GM12878 (cell line): ENCODE measurements around the gene TMEM212. TPM values are rescaled to one million over a fixed set of nuclear protein-coding genes. Genes with fewer than 3 reads are reported as not detected.

ENCODE experiments used
- ATAC-seq: fragments of 200-7000 bp; cut with Tn5 transposase; 3 replicates; pipeline ENCODE4 v1.9.1; 2020; ENCODE audit warnings: mild to moderate bottlenecking, moderate library complexity
- BruUV-seq: library from RNA; stranded (reverse); fragments of 400-500 nt; replicated peaks from 2 replicates; lab custom pipeline; 2021; lab: Mats Ljungman, UMichigan
- CTCF ChIA-PET: fragments of 300-600 bp; sonication (Branson Sonifier 250); formaldehyde crosslinking; extraction: SDS; loops from one replicate; lab custom pipeline; 2021; ENCODE audit warnings: inconsistent platforms; lab: Yijun Ruan, JAX
- POLR2A ChIA-PET: fragments of 350-600 bp; formaldehyde crosslinking; extraction: SDS; loops from one replicate; lab custom pipeline; 2021; ENCODE audit warnings: inconsistent platforms; lab: Charles Lee
- RAD21 ChIA-PET: fragments of 300-600 bp; sonication (Branson Sonifier 250); formaldehyde crosslinking; loops from one replicate; lab custom pipeline; 2023; ENCODE audit warnings: antibody characterized with exemption; ENCODE audit not compliant: unreplicated experiment; lab: Charles Lee
- SMC1A ChIA-PET: fragments of 300-600 bp; sonication (Branson Sonifier 250); formaldehyde crosslinking; loops from one replicate; lab custom pipeline; 2023; ENCODE audit not compliant: unreplicated experiment, uncharacterized antibody; lab: Charles Lee
- DNase-seq: peaks from one replicate; pipeline ENCODE4 v3.0.0-alpha.2; 2011; ENCODE audit warnings: low read depth, low spot score
- FAIRE-seq: peaks from 3 replicates; lab custom pipeline; 2011; peaks lifted over from hg19 to GRCh38; lab: Jason Lieb, UNC
- H2AFZ ChIP-seq: 2 replicates; pipeline ENCODE4 v1.6.0; 2011; ENCODE audit warnings: low read depth, low read length, control low read depth; ENCODE audit not compliant: control insufficient read depth
- H3K27ac ChIP-seq: 2 replicates; pipeline ENCODE4 v1.5.1; 2011; ENCODE audit warnings: control low read depth; ENCODE audit not compliant: control insufficient read depth, insufficient read depth
- H3K27me3 ChIP-seq, 2 experiments: replicated peaks in 1 of 2; 2 replicates each; pipeline versions ENCODE4 v1.6.0 to v1.6.1; 2011; ENCODE audit warnings: low read length in 1 of 2; ENCODE audit not compliant: control insufficient read depth in 2 of 2, insufficient read depth in 2 of 2
- H3K36me3 ChIP-seq, 2 experiments: 2 replicates each; pipeline ENCODE4 v1.5.1; 2011; ENCODE audit warnings: low read length in 1 of 2; ENCODE audit not compliant: control insufficient read depth in 2 of 2, insufficient read depth in 2 of 2
- H3K4me1 ChIP-seq: 2 replicates; pipeline ENCODE4 v1.6.1; 2011; ENCODE audit warnings: mild to moderate bottlenecking, low read length, moderate library complexity, mixed read lengths; ENCODE audit not compliant: control insufficient read depth, insufficient read depth
- H3K4me2 ChIP-seq: 2 replicates; pipeline ENCODE4 v1.6.0; 2011; ENCODE audit warnings: control low read depth; ENCODE audit not compliant: control insufficient read depth, insufficient read depth
- H3K4me3 ChIP-seq: fragments of 200-600 bp; sonication (generic); 2 replicates; pipeline ENCODE4 v1.5.1; 2016
- H3K79me2 ChIP-seq: 2 replicates; pipeline ENCODE4 v1.6.0; 2011; ENCODE audit warnings: low read length; ENCODE audit not compliant: control insufficient read depth, insufficient read depth
- H3K9ac ChIP-seq: 2 replicates; pipeline ENCODE4 v1.8.0; 2011; ENCODE audit warnings: low read length, control low read depth, mixed read lengths; ENCODE audit not compliant: control insufficient read depth, insufficient read depth
- H3K9me3 ChIP-seq: replicated peaks from 3 replicates; pipeline ENCODE4 v1.5.1; 2011; ENCODE audit warnings: mild to moderate bottlenecking, low read length; ENCODE audit not compliant: control insufficient read depth, insufficient read depth
- H4K20me1 ChIP-seq: 2 replicates; pipeline ENCODE4 v1.6.0; 2011; ENCODE audit not compliant: control insufficient read depth, insufficient read depth
- BHLHE40 ChIP-seq, 2 experiments: fragments of 450-650 bp in 1 of 2; IDR thresholded peaks; 2 replicates each; pipeline ENCODE4 v1.6.1; 2011 to 2017; ENCODE audit warnings: low read depth in 2 of 2, borderline replicate concordance in 1 of 2, improper control_type of control experiment in 1 of 2, low read length in 1 of 2, mild to moderate bottlenecking in 1 of 2
- CBX5 ChIP-seq: sonication (generic); IDR thresholded peaks from 2 replicates; pipeline ENCODE4 v1.6.1; 2016; ENCODE audit warnings: low read depth, moderate library complexity, mild to moderate bottlenecking, inconsistent platforms
- CHD2 ChIP-seq: IDR thresholded peaks from 2 replicates; pipeline ENCODE4 v1.6.1; 2011; ENCODE audit warnings: low read depth, low read length, improper control_type of control experiment, borderline replicate concordance
- GATAD2B ChIP-seq: fragments of 450-650 bp; conservative IDR thresholded peaks from 2 replicates; pipeline ENCODE4 v1.6.1; 2017; ENCODE audit warnings: low read depth, mild to moderate bottlenecking, moderate library complexity
- KAT2A ChIP-seq: conservative IDR thresholded peaks from 2 replicates; pipeline ENCODE4 v1.6.1; 2011; ENCODE audit warnings: low read depth, low read length; ENCODE audit not compliant: control insufficient read depth
- KLF5 ChIP-seq: fragments of 450-650 bp; IDR thresholded peaks from 2 replicates; pipeline ENCODE4 v1.6.1; 2014; ENCODE audit warnings: mild to moderate bottlenecking; ENCODE audit not compliant: partially characterized antibody
- NFYB ChIP-seq: IDR thresholded peaks from 2 replicates; pipeline ENCODE4 v1.6.1; 2011; ENCODE audit warnings: low read depth, mild to moderate bottlenecking, low read length, improper control_type of control experiment, moderate library complexity; ENCODE audit not compliant: insufficient read depth
- STAT1 ChIP-seq: fragments of 450-650 bp; conservative IDR thresholded peaks from 2 replicates; pipeline ENCODE4 v1.6.1; 2014; ENCODE audit warnings: antibody characterized with exemption, mild to moderate bottlenecking
- ZBED1 ChIP-seq: IDR thresholded peaks from 2 replicates; pipeline ENCODE4 v1.6.1; 2016; ENCODE audit warnings: borderline replicate concordance
- WGBS: methylation state at CpG from one replicate; pipeline ENCODE4 v1.1.6; 2016; ENCODE audit warnings: low lambda C conversion rate; ENCODE audit not compliant: insufficient replicate concordance, insufficient coverage; ENCODE audit errors: missing lambda C conversion rate; 5-methylcytosine and 5-hydroxymethylcytosine counted together
- in situ Hi-C: fragments of 300-500 bp; cut with MboI; formaldehyde crosslinking; loops from 9 replicates; pipeline ENCODE4 v1.14.3; 2018; ENCODE audit warnings: mixed read lengths
- intact Hi-C: fragments of 100-400 bp; cut with micrococcal nuclease; formaldehyde crosslinking; loops from one replicate; pipeline ENCODE4 v1.14.2; 2022; ENCODE audit not compliant: unreplicated experiment
- polyA plus RNA-seq, 11 experiments: library from polyadenylated mRNA; depleted of rRNA in 4 of 11; unstranded in 6 of 11; stranded (reverse) in 5 of 11; fragments of >200 nt; fragmentation: Nextera tagmentation in 4 of 11; fragmentation: Illumina TruSeq in 1 of 11; extraction: Ambion mirVana in 4 of 11; extraction: Trizol in 1 of 11; gene quantifications; 1 replicate in 1 of 11; 2 replicates in 10 of 11; pipeline versions ENCODE4 v1.2.1 to v1.2.3, GENCODE V29; 2011 to 2016; ENCODE audit warnings: inconsistent platforms in 2 of 11, missing spikeins in 2 of 11, low read depth in 1 of 11
- total RNA-seq, 4 experiments: library from RNA; depleted of rRNA in 3 of 4; stranded (reverse); fragments of >200 nt in 3 of 4; fragmentation: Illumina TruSeq in 1 of 4; extraction: Trizol in 1 of 4; gene quantifications; 2 replicates each; pipeline versions ENCODE4 v1.2.1 to v1.2.3, GENCODE V29; 2013 to 2021
- TF ChIP-seq, protein P1 (sequence below): fragments of 450-650 bp; IDR thresholded peaks from 2 replicates; pipeline ENCODE4 v1.6.1; 2017; ENCODE audit warnings: mild to moderate bottlenecking, low read depth, inconsistent platforms; ENCODE audit not compliant: poor library complexity, severe bottlenecking
- TF ChIP-seq, protein P2 (sequence below): IDR thresholded peaks from 2 replicates; pipeline ENCODE4 v1.6.1; 2012; ENCODE audit warnings: low read depth, low read length, improper control_type of control experiment

TMEM212 gene
- total and polyA plus RNA-seq, 10 of the 15 experiments (the other 5 are each of a cell fraction or from before 2014, with no cell fraction given) = not detected

GRCh38 chr3:171879472-171879871 lies 36.3 kb downstream of the TMEM212 start:
- no peaks in the 10 kb centered on the region for H3K4me1 ChIP-seq
- H3K4me3 ChIP-seq = no peak overlapping the region
- no peak for DNase-seq
- RAD21 ChIA-PET = no interaction called here
- no peak overlapping the region for H3K27ac ChIP-seq
- POLR2A ChIA-PET = no interaction called here
- no peak for FAIRE-seq
- in situ Hi-C loops (no loop called here), intact Hi-C loops (no loop called here)
- H2AFZ ChIP-seq = no peak overlapping the region
- peaks cover 0 to 6% of the 10 kb centered on the region in 2 experiments; a peak in 1 of 4 replicates for H3K27me3 ChIP-seq
- no peaks in the 10 kb centered on the region for H3K36me3 ChIP-seq
- ATAC-seq = no peak
- no peak overlapping the region for H3K9ac ChIP-seq
- H3K79me2 ChIP-seq = no peaks in the 10 kb centered on the region
- no TSS peak for BruUV-seq
- TF ChIP-seq CBX5 = no peak
- no peak for TF ChIP-seq STAT1
- TF ChIP-seq CHD2 = no peak
- CTCF ChIA-PET = no interaction called here
- SMC1A ChIA-PET = interaction anchor here (1.6 kb wide), 1 partner anchor 39 kb away, joined by 3 read pairs; no protein-coding TSS in a partner anchor
- no peak overlapping the region for H3K4me2 ChIP-seq
- H4K20me1 ChIP-seq = no peaks in the 10 kb centered on the region
- no peaks in the 10 kb centered on the region for H3K9me3 ChIP-seq
- 0% methylated on average over 3 of the region's 3 CpGs for WGBS

DNA sequence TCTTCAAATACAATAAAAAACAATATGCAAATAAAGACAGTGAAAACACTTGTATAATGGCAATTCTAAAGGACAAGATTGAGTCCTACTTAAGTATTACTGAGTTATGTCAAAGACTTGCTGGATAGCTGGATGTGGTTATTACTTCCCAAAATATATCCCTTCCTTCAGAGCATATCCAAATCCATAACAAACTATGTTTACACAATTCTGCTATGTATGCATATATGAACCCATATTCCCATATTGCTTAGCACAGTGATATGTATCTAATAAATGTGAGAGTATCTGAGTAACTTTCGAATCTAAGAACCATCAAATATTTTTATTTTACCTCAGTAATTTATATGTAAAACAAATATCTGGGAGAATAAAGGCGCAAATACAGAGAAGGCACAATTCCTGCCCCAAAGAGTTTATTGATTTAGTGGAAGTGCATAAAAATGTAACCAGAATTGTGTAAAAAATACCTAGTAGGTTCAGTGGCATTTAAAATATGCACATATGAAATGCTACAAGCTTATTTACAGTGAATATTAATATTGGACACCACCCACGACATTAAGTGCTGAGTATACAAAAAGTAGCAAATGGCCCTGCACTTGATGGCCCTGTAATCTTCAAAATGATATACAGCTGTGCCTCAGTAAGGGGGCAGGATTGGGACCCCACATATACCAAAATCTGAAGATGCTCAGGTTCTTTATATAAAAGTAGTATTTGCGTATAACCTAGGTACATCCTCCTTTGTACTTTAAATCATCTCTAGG lies 37.1 kb downstream of the TMEM212 start:
- CTCF ChIA-PET = interaction anchor here (1.8 kb wide), 1 partner anchor 47 kb away, joined by 4 read pairs; no protein-coding TSS in a partner anchor

More for the DNA sequence above, 37.1 kb downstream of the TMEM212 start:
- DNase-seq (no peak), FAIRE-seq (no peak), ATAC-seq (no peak)
- no peak overlapping the region for H3K9ac ChIP-seq
- TF ChIP-seq KAT2A (no peak), BHLHE40 (IDR thresholded peaks at IDR 0.05; ENCODE audit: borderline replicate concordance in 1 of 2, low read depth in 2 of 2, low read length in 1 of 2) (no peak), GATAD2B (no peak), KLF5 (no peak), ZBED1 (no peak), NFYB (no peak)
- TF ChIP-seq, protein P1, sequence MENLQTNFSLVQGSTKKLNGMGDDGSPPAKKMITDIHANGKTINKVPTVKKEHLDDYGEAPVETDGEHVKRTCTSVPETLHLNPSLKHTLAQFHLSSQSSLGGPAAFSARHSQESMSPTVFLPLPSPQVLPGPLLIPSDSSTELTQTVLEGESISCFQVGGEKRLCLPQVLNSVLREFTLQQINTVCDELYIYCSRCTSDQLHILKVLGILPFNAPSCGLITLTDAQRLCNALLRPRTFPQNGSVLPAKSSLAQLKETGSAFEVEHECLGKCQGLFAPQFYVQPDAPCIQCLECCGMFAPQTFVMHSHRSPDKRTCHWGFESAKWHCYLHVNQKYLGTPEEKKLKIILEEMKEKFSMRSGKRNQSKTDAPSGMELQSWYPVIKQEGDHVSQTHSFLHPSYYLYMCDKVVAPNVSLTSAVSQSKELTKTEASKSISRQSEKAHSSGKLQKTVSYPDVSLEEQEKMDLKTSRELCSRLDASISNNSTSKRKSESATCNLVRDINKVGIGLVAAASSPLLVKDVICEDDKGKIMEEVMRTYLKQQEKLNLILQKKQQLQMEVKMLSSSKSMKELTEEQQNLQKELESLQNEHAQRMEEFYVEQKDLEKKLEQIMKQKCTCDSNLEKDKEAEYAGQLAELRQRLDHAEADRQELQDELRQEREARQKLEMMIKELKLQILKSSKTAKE = no peak
- TF ChIP-seq, protein P2, sequence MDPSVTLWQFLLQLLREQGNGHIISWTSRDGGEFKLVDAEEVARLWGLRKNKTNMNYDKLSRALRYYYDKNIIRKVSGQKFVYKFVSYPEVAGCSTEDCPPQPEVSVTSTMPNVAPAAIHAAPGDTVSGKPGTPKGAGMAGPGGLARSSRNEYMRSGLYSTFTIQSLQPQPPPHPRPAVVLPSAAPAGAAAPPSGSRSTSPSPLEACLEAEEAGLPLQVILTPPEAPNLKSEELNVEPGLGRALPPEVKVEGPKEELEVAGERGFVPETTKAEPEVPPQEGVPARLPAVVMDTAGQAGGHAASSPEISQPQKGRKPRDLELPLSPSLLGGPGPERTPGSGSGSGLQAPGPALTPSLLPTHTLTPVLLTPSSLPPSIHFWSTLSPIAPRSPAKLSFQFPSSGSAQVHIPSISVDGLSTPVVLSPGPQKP = no peak
- no peaks in the 10 kb centered on the region for H4K20me1 ChIP-seq
- ChIA-PET POLR2A (no interaction called here), SMC1A (no interaction called here), RAD21 (no interaction called here)
- H3K27ac ChIP-seq = no peak overlapping the region
- H3K79me2 ChIP-seq = no peaks in the 10 kb centered on the region
- H3K36me3 ChIP-seq = no peaks in the 10 kb centered on the region
- no peak overlapping the region for H3K4me3 ChIP-seq
- H3K9me3 ChIP-seq = no peaks in the 10 kb centered on the region
- H3K4me2 ChIP-seq = no peak overlapping the region
- H3K27me3 ChIP-seq = peaks cover 0 to 6% of the 10 kb centered on the region in 2 experiments; a peak in 1 of 4 replicates
- BruUV-seq = no TSS peak
- in situ Hi-C loops (no loop called here), intact Hi-C loops (no loop called here)
- no peaks in the 10 kb centered on the region for H3K4me1 ChIP-seq
- 48% methylated on average over 4 of the region's 4 CpGs for WGBS
- H2AFZ ChIP-seq = no peak overlapping the region
